OCI-LY1 (cell line): ENCODE measurements around the gene SPEM3.

ENCODE experiments used
- CTCF ChIP-seq: fragments of 200-600 bp; sonication (generic), shearing (Covaris generic); IDR thresholded peaks from 2 replicates; pipeline ENCODE4 v1.5.1; 2017; ENCODE audit warnings: mild to moderate bottlenecking, antibody characterized with exemption, low read length, moderate library complexity, mixed read lengths
- EZH2 ChIP-seq: fragments of 200-600 bp; sonication (generic), shearing (Covaris generic); IDR thresholded peaks from 2 replicates; pipeline ENCODE4 v1.8.0; 2017; ENCODE audit warnings: borderline replicate concordance, mixed run types, mild to moderate bottlenecking, antibody characterized with exemption, low read length, moderate library complexity, mixed read lengths

DNA sequence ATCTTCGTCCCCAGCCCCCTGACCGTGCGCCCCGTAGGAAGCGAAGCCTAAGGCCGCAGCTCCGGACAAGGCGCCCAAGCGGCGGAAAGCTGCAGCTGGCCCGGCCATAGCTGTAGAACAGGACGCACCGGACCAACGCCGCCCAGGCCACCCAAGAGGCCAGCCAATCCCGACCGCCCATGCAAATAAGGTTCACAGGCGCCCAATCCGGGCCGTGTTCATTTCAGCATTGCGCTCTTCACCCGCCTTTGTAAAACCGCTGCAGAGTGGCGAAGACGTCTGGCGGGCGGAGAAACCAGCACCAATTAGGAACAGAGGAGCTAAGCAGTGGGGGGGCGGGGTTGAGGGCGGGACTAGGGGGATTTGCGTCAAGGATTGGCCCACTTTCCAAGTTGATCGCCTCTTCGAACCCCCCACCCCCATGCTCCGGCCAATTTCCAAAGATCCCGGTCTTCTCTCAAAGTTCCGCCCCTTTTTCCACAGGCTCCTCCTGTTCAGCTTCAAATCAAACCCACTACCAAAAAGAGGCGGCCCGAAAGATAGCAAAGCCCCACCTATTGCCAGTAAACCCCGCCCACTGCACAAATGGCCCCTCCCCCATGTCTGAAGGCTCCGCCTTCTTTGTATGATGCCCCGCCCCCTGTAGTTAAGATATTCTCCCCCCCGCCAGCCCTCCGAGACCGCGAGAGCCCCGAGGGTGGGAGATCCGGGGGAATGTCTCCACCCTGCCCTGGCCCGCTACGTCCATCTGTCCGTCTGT is 24.5 kb upstream of the SPEM3 start, which contains the start of gene TMEM256:
- no peak for TF ChIP-seq CTCF
- TF ChIP-seq EZH2 = no peak
